Measurements from ENCODE around the gene TTC7B.

Gene TTC7B

GRCh38 chr14:90808759-90809529, 7.3 kb downstream of the TTC7B start:
- Histone ChIP-seq H3K9me3 (ENCODE audit: control insufficient read depth, low read length) (no peaks in the 10 kb centered on the region), H3K27ac (no peak overlapping the region), H3K4me1 (peaks cover 19% of the 10 kb centered on the region), H3K27me3 (ENCODE audit: control insufficient read depth, insufficient read depth, low read length) (no peaks in the 10 kb centered on the region), H3K36me3 (ENCODE audit: control insufficient read depth, insufficient read depth, low read length) (no peaks in the 10 kb centered on the region), H3K9ac (no peak overlapping the region), H3K79me2 (peaks cover 51% of the 10 kb centered on the region), H3K4me2 (ENCODE audit: low read length) (no peak overlapping the region), H3K4me3 (ENCODE audit: low read depth, low read length) (no peak overlapping the region), H2AFZ (no peak overlapping the region)
- TF ChIP-seq CTCF (IDR thresholded peaks at IDR 0.05): no peak

- Histone ChIP-seq H3K36me3 (ENCODE audit: control insufficient read depth, insufficient read depth, low read length) (no peaks in the 10 kb centered on the region), H3K27me3 (ENCODE audit: control insufficient read depth, insufficient read depth, low read length) (no peaks in the 10 kb centered on the region), H3K27ac (no peak overlapping the region), H3K4me2 (ENCODE audit: low read length) (no peak overlapping the region), H3K9me3 (ENCODE audit: control insufficient read depth, low read length) (no peaks in the 10 kb centered on the region), H3K4me1 (peaks cover 14% of the 10 kb centered on the region), H3K79me2 (peaks cover 57% of the 10 kb centered on the region), H2AFZ (no peak overlapping the region), H3K9ac (no peak overlapping the region), H3K4me3 (ENCODE audit: low read depth, low read length) (no peak overlapping the region)
- no peak for TF ChIP-seq CTCF (IDR thresholded peaks at IDR 0.05)
Observed at GRCh38 chr14:90807060-90807459, 9.2 kb downstream of the TTC7B start.

GRCh38 chr14:90805662-90806540, 10.3 kb downstream of the TTC7B start:
- H3K9me3 ChIP-seq (ENCODE audit: control insufficient read depth, low read length): no peaks in the 10 kb centered on the region
- H2AFZ ChIP-seq: no peak overlapping the region
- no peak overlapping the region for H3K4me2 ChIP-seq (ENCODE audit: low read length)
- H3K9ac ChIP-seq: no peak overlapping the region
- TF ChIP-seq CTCF (IDR thresholded peaks at IDR 0.05): no peak
- H3K36me3 ChIP-seq (ENCODE audit: control insufficient read depth, insufficient read depth, low read length): no peaks in the 10 kb centered on the region
- H3K4me1 ChIP-seq: peaks cover 13% of the 10 kb centered on the region
- no peak overlapping the region for H3K27ac ChIP-seq
- H3K4me3 ChIP-seq (ENCODE audit: low read depth, low read length): no peak overlapping the region
- H3K79me2 ChIP-seq: peaks cover 56% of the 10 kb centered on the region
- no peaks in the 10 kb centered on the region for H3K27me3 ChIP-seq (ENCODE audit: control insufficient read depth, insufficient read depth, low read length)

GRCh38 chr14:90805084-90805391, 11.2 kb downstream of the TTC7B start:
- H3K4me3 ChIP-seq (ENCODE audit: low read depth, low read length): no peak overlapping the region
- no peak overlapping the region for H3K9ac ChIP-seq
- H3K27ac ChIP-seq: no peak overlapping the region
- no peaks in the 10 kb centered on the region for H3K36me3 ChIP-seq (ENCODE audit: control insufficient read depth, insufficient read depth, low read length)
- H3K79me2 ChIP-seq: peaks cover 51% of the 10 kb centered on the region
- peaks cover 9% of the 10 kb centered on the region for H3K4me1 ChIP-seq
- no peaks in the 10 kb centered on the region for H3K9me3 ChIP-seq (ENCODE audit: control insufficient read depth, low read length)
- no peaks in the 10 kb centered on the region for H3K27me3 ChIP-seq (ENCODE audit: control insufficient read depth, insufficient read depth, low read length)
- no peak overlapping the region for H2AFZ ChIP-seq
- TF ChIP-seq CTCF (IDR thresholded peaks at IDR 0.05): no peak
- H3K4me2 ChIP-seq (ENCODE audit: low read length): no peak overlapping the region

Measured in parathyroid adenoma (tissue), 2 donors.